GM10248 (cell line): ENCODE measurements around the gene DCLRE1C.
"Not testable (repeated sequence)": the region's sequence is repeated elsewhere in the genome, so short reads cannot be mapped to it uniquely, and the experiment has no call there.

ENCODE experiments used
- CTCF ChIA-PET: fragments of 300-600 bp; sonication (Branson Sonifier 250); formaldehyde crosslinking; extraction: SDS; loops from one replicate; lab custom pipeline; 2021; ENCODE audit warnings: antibody characterized with exemption; lab: Yijun Ruan, JAX
- POLR2A ChIA-PET: fragments of 350-650 bp; sonication (Branson Sonifier 250); formaldehyde crosslinking; extraction: SDS; loops from one replicate; lab custom pipeline; 2020; ENCODE audit warnings: antibody characterized with exemption; lab: Yijun Ruan, JAX
- DNase-seq: peaks from one replicate; pipeline ENCODE4 v3.0.0; 2012; ENCODE audit errors: extremely low spot score
- CTCF ChIP-seq: IDR thresholded peaks from 2 replicates; pipeline ENCODE4 v1.5.1; 2012; ENCODE audit warnings: mild to moderate bottlenecking, low read depth; ENCODE audit errors: extremely low read depth, missing control alignments, control extremely low read depth

The DCLRE1C gene

GRCh38 chr10:14954934-14955333 lies 1.0 kb upstream of the DCLRE1C start:
- no peak for DNase-seq
- POLR2A ChIA-PET, result no interaction called here
- CTCF ChIA-PET, result interaction anchor here (1.0 to 3.0 kb wide), 5 partner anchors 17 to 418 kb away, joined by 3 to 13 read pairs (median 5); no protein-coding TSS in a partner anchor
- no peak for TF ChIP-seq CTCF

GRCh38 chr10:14953424-14954000 lies 384 bp downstream of the DCLRE1C start:
- CTCF ChIA-PET, result interaction anchor here (0.9 to 3.0 kb wide), 15 partner anchors 11 to 454 kb away, joined by 3 to 13 read pairs (median 4); partner anchors contain the start of genes CDNF, HSPA14, MSANTD7 and SUV39H2
- no peak for TF ChIP-seq CTCF
- POLR2A ChIA-PET, result interaction anchor here (0.6 to 1.8 kb wide), 4 partner anchors 27 to 1776 kb away, joined by 3 to 4 read pairs (median 4); partner anchors contain the start of gene SUV39H2
- peak; percentile 42 for DNase-seq

GRCh38 chr10:14952851-14953423 lies 959 bp downstream of the DCLRE1C start:
- no peak for TF ChIP-seq CTCF
- no peak for DNase-seq
- POLR2A ChIA-PET, result interaction anchor here (0.6 to 1.8 kb wide), 3 partner anchors 26 to 349 kb away, joined by 3 to 4 read pairs (median 4); partner anchors contain the start of gene SUV39H2
- CTCF ChIA-PET, result interaction anchor here (0.7 to 3.0 kb wide), 15 partner anchors 11 to 453 kb away, joined by 3 to 13 read pairs (median 4); partner anchors contain the start of genes CDNF, HSPA14, MSANTD7 and SUV39H2

- POLR2A ChIA-PET, result no interaction called here
- no peak for DNase-seq
- CTCF ChIA-PET, result interaction anchor here (0.9 to 2.3 kb wide), 3 partner anchors 9 to 41 kb away, joined by 3 to 6 read pairs (median 3); no protein-coding TSS in a partner anchor
- TF ChIP-seq CTCF, result no peak
These were observed 4.6 kb downstream of the DCLRE1C start for GRCh38 chr10:14949291-14949690.

GRCh38 chr10:14947268-14947667 lies 6.6 kb downstream of the DCLRE1C start:
- ChIA-PET CTCF (interaction anchor here (0.8 to 1.3 kb wide), 2 partner anchors 42 to 55 kb away, joined by 3 read pairs; no protein-coding TSS in a partner anchor), POLR2A (no interaction called here)
- no peak for DNase-seq
- no peak for TF ChIP-seq CTCF

- POLR2A ChIA-PET, result no interaction called here
- no peak for TF ChIP-seq CTCF
- DNase-seq, result no peak
- CTCF ChIA-PET, result interaction anchor here (2.3 kb wide), 1 partner anchor 55 kb away, joined by 5 read pairs; no protein-coding TSS in a partner anchor
These were observed 8.8 kb downstream of the DCLRE1C start for GRCh38 chr10:14945108-14945507.

GRCh38 chr10:14942950-14943338 lies 11.0 kb downstream of the DCLRE1C start:
- POLR2A ChIA-PET, CTCF ChIA-PET, DNase-seq: not testable (repeated sequence)

- POLR2A ChIA-PET, DNase-seq: not testable (repeated sequence)
These were observed 11.5 kb downstream of the DCLRE1C start for GRCh38 chr10:14942147-14942949.

GRCh38 chr10:14938971-14939370 lies 14.9 kb downstream of the DCLRE1C start:
- CTCF ChIA-PET, POLR2A ChIA-PET, DNase-seq: not testable (repeated sequence)

More at GRCh38 chr10:14942147-14942949, 11.5 kb downstream of the DCLRE1C start:
- CTCF ChIA-PET, result interaction anchor here (0.9 kb wide), 1 partner anchor 10 kb away, joined by 4 read pairs; no protein-coding TSS in a partner anchor
